DMS114 treated with DMSO at 0.1 percent for 48 hours (cell line): ENCODE measurements around the gene CFAP410.
A peak's percentile ranks its signal among the peaks of the same experiment; 100 is the strongest.

Source experiments
- DNase-seq: peaks from one replicate; lab custom pipeline; 2025; ENCODE audit not compliant: unreplicated experiment; lab: John Stamatoyannopoulos, UW

CFAP410 gene

DNA sequence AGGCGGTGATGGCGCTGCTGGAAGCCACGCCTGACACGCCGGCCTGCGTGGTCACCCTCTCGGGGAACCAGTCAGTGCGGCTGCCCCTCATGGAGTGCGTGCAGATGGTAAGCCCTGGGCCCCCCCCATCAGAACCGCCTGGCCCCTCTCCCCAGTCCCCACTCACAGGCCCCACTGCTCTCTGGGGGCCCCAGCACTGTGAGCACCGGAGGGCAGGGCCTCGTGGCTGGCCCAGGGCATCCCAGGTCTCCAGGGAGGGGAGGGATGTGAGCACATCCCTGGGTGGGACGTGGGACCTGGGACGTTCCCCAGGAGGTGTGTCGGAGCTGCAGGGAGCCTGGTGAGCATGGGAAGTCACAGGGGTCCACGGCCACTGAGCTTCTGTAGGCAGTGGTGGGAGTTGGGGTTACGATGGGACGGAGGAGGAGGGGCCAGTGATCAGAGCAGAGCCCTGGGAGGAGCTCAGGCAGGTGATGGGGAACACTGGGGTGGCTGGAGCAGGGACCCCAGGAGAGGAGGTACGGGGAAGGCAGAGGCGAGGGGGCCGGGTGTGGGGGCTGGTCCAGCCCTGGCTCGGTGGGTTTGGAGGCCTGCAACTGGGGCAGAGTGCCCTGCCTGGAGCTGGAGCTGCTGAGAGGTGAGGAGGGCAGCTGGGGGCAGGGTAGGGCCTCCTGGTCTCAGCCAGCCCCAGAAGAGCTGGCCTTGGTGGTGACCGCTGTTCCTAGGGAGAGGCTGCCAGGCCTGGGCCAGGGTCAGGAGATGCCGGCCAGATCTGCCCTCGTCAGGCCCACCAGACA is 20.5 kb downstream of the CFAP410 start:
- no peak for DNase-seq

DNA sequence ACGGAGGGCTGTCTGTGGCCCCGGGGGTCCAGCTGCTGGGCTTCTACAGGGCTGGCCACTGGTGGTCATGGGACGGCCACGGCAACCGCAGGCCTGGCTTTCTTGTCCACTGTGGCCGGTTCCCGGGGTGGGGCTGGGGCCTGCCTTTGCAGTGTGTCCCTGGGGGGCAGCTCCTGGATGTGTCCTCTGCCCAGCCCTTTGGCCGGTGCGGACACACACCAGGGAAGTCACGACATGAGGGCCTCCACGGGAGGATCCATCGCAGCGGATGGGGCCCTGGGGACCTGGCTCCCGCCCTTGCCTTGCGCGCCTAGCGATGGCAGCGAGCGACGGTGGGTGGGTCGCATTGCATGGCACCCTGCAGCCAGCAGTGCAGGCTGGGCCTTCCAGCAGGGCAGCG is 21.3 kb downstream of the CFAP410 start:
- DNase-seq = no peak

DNA sequence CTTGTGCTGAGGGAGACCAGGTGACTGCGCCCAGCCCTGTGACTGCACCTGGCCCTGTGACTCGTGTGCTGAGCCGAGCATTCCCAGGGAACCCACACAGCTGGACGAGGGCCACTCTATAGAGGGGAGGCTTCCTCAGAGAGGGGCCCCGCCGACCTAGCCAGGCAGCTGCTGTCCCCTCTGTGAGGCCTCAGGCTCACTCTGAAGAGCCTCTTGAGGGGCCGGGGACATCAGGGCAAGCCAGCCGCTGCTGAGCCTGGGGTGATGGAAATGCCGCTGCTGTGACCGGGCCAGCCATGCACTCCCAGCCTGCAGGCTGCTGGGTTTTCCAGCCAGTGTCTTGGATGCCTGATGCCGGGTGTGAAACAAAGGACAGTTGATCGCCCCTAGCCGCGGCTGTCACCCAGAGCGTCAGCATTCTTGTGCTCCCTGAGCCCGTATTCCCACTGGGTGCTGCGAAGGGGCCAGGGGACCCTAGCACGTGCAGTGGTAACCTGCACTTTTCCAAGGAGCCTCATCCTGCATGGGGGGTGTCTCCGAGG is 21.9 kb downstream of the CFAP410 start:
- no peak for DNase-seq

DNA sequence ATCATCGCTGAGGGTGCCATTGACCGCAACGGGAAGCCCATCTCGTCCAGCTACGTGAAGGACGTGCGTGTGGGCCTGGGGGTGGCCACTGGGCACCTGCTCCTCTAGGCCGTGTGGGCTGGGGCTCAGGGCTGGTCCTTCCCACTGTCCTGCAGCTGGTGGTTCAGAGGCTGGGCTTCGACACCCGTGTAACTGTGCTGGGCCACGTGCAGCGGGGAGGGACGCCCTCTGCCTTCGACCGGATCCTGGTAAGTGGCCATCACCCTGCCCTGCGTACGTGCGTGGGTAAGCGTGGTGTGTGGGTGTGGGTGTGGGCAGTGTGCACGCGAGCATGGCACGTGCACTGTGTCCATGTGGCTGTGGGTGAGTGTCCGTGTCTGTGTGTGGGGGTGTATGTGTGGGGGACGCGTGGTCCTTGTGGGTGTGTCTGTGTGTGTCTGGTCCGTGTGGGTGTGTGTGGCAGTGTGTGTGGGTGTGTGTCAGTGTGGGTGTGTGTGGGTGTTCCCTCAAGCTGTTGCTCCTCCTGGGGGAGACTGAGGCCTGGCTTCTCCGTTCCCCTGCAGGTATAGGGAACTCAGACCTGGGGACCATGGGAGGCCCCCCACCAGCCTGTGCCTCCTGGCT is 22.8 kb downstream of the CFAP410 start:
- DNase-seq = no peak

- DNase-seq = no peak
Observed at GRCh38 chr21:44315691-44316203, 23.4 kb downstream of the CFAP410 start.

GRCh38 chr21:44314561-44314960 is 24.6 kb downstream of the CFAP410 start:
- DNase-seq = no peak

DNA sequence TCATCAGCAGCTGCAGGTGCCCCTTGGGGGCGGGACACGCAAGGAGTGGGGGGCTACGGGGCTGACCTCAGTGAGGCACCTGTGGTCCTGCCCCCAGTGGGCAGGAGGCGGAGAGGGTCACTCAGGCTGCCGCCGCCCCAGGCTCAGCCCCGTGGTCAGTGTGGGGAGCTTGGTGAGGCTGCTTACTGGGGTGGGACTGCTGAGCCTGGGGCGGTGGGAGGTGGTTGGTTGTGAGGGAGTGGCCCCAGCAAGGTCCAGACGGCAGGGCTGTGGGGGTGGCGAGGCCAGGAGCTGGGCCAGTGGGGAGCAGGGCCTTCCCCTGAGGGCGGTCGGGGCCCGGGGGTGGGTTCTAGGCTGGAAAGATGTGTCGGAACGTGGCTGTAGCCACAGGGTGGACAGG is 25.1 kb downstream of the CFAP410 start:
- no peak for DNase-seq

- no peak for DNase-seq
Observed at GRCh38 chr21:44313451-44313850, 25.7 kb downstream of the CFAP410 start.

DNA sequence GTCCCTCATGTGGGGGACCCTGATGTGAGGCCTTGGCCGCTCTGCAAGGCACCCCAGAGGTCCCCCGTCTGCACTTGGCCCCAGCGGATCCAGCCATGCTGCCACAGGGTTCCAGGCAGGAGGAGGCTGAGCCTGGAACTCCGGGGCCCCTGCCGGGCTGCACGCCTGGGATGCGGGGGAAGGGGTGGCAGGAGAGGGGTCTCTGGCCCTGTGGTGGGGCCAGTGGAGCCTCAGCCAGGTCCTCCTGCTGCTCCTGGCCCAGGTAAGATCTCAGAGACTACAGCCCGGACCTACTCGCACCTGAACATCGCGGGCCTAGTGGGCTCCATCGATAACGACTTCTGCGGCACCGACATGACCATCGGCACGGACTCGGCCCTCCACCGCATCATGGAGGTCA is 26.5 kb downstream of the CFAP410 start:
- DNase-seq = no peak

GRCh38 chr21:44312089-44312488 is 27.1 kb downstream of the CFAP410 start:
- DNase-seq = no peak

- DNase-seq = no peak
Observed at GRCh38 chr21:44310628-44311507, 28.3 kb downstream of the CFAP410 start.

- DNase-seq = no peak
Observed at GRCh38 chr21:44306936-44307704, 32.1 kb downstream of the CFAP410 start.

DNA sequence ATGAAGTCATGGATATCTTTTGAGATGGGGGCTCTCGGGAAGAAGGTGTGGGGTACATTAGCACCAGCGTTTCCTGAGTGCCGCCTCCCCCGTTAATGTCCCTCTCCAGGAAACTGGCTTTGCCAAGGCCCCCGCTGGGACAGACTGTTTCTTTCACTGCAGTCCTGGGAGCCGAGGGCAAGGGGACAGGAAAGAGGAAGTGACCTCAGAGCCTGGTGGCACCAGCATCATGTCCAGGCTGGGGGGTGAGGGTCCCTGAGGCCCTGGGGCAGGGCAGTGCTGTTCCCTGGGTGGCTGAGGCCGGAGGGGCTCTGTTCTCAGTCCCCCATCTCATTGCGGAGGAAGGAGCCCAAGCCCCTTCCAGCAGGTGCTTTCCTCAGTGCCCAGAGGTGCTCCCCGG is 33.5 kb downstream of the CFAP410 start:
- no peak for DNase-seq

DNA sequence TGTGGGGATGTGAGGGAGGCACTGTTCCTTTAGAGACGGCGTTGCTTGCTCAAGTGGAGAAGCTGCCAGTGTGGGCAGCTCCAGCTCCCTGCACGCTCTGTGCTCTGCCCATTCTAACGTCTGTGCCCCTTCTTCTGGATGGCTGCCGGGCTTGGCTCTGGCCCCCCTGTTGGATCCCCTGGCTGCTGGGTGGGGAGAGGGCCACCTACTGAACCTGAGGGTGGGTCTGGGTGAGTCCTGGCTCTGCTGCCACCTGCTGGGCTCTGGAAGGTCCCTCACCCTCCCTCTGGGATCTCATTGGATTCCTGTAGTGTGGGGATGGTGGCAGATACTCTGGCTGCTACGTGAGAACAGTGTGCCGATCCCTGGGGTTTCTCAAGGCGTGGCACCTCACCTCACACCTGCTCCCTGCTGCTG is 34.3 kb downstream of the CFAP410 start:
- DNase-seq = peak; percentile 16

DNA sequence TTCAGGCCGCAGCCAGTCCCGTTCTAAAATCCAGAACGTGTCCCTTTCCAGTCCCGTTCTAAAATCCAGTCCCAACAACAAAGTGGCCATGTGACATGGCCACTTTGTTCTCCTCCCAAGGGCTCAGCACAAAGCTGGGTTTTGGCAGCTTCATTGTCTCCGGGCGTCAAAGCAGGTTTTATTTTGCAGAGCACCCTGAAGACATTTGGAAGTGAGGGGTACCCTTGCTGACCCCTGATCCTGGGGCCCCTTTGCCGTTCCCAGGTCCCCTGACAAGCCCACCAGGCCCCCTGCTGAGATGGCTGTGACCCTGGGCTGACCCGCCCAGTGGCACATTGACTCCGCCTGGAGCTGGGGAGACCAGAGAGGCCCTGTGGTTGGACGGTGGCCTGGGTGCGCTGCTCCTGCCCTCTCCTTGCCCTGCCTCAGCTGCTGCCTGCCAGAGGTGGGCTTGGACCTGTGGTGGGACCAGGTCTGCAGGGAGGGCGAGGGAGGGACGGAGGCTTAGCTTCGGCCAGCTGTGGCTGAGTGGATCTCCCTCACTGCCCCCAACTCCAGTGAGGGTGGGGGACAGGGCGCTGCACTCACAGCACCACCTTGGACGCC is 35.1 kb downstream of the CFAP410 start:
- DNase-seq = no peak

GRCh38 chr21:44303490-44303981 is 35.7 kb downstream of the CFAP410 start:
- DNase-seq = no peak

- DNase-seq = peak; percentile 1
Observed at GRCh38 chr21:44302573-44303401, 36.4 kb downstream of the CFAP410 start.

DNA sequence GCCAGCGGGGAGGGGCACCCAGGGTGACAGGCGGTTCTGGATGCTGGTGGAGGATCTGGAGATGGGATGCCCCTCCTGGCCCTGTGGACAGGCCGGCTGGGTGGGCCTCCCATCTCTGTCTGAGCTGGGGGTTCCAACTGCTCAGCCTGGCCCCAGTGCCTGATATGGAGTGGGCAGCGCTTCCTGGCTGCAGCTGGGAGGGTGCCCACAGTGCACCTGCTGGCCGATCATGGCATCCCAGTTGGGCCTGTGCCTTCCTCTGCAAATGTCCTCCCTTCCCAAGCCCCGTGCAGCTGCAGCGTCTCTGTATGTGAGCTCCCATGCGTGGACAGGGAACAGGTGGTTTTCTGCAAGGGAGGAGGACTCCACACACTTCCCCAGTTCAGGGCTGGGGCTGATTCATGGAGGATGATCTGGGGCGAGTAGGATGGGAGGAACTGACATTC is 37.2 kb downstream of the CFAP410 start:
- DNase-seq = no peak

DNA sequence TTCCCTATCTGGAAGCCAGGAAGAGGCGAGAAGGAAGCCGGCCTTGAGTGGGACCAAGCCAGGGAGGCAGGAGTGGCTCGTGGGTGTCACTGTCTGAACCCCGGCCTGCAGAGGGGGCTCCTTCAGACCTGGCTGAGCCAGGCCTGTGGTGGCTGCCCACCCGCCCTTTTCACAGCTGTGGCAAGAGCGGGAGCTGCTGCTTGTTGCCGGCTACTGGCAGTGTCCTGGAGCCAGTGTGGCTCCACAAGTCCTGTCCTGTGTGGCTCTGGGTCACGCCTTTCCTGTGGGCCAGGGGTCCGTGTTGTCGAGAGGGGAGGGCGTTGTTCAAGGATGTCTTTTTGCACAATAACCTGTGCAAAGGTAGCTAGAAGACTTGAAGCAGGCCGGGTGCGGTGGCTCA is 38.0 kb downstream of the CFAP410 start:
- DNase-seq = no peak
